HCT116 (cell line): Measurements from ENCODE around the gene PKP2. TPM values are rescaled to one million over a fixed set of nuclear protein-coding genes. Genes with fewer than 3 reads are reported as not detected.

ENCODE experiments used
- ATAC-seq: fragments of 200-7000 bp; cut with Tn5 transposase; 2 replicates; pipeline ENCODE4 v1.9.1; 2020; ENCODE audit warnings: mild to moderate bottlenecking, moderate library complexity
- BruUV-seq: library from RNA; stranded (reverse); fragments of 400-500 nt; replicated peaks from 2 replicates; lab custom pipeline; 2021; lab: Mats Ljungman, UMichigan
- CTCF ChIA-PET: fragments of 300-600 bp; sonication (Branson Sonifier 250); formaldehyde crosslinking; loops from one replicate; lab custom pipeline; 2021; ENCODE audit warnings: antibody characterized with exemption; lab: Charles Lee
- POLR2A ChIA-PET: fragments of 300-600, 350-600 bp; sonication (Branson Sonifier 250); formaldehyde crosslinking; loops from one replicate; lab custom pipeline; 2021; ENCODE audit warnings: antibody characterized with exemption; lab: Charles Lee
- RAD21 ChIA-PET, 2 experiments: fragments of 300-600 bp; sonication (Branson Sonifier 250); formaldehyde crosslinking; loops; one replicate each; lab custom pipeline; 2023; ENCODE audit warnings: low total read pairs in 2 of 2; ENCODE audit not compliant: uncharacterized antibody in 2 of 2, unreplicated experiment in 2 of 2, low non-redundant PET in 1 of 2; lab: Charles Lee
- DNase-seq: peaks from one replicate; pipeline ENCODE4 v3.0.0-alpha.2; 2010; ENCODE audit warnings: low read depth, low spot score
- H2AFZ ChIP-seq: fragments of 200-600 bp; shearing (Covaris generic), sonication (generic); 2 replicates; pipeline ENCODE4 v1.6.1; 2017; ENCODE audit warnings: low read depth, mixed run types, mixed read lengths, antibody characterized with exemption, low read length; ENCODE audit not compliant: poor library complexity, severe bottlenecking
- H3K27ac ChIP-seq: 2 replicates; pipeline ENCODE4 v1.5.1; 2012; ENCODE audit warnings: low read depth, low read length
- H3K27me3 ChIP-seq: fragments of 200-600 bp; sonication (generic); 2 replicates; pipeline ENCODE4 v1.6.1; 2016; ENCODE audit warnings: mixed run types, low read length, mixed read lengths; ENCODE audit not compliant: insufficient read depth
- H3K36me3 ChIP-seq, 2 experiments: fragments of 200-500 bp in 1 of 2; fragments of 200-600 bp in 1 of 2; sonication (Bioruptor generic) in 1 of 2; sonication (generic) in 1 of 2; 2 replicates each; pipeline versions ENCODE4 v1.5.1 to v1.6.1; 2014 to 2016; ENCODE audit warnings: low read length in 2 of 2, inconsistent platforms in 1 of 2, mixed read lengths in 1 of 2, mixed run types in 1 of 2; ENCODE audit not compliant: insufficient read depth in 2 of 2, control insufficient read depth in 1 of 2
- H3K4me1 ChIP-seq, 2 experiments: fragments of 200-600 bp in 1 of 2; sonication (generic) in 1 of 2; 2 replicates each; pipeline versions ENCODE4 v1.5.1 to v1.6.1; 2012 to 2017; ENCODE audit warnings: low read length in 2 of 2, inconsistent platforms in 1 of 2, mild to moderate bottlenecking in 1 of 2, mixed read lengths in 1 of 2, mixed run types in 1 of 2, moderate library complexity in 1 of 2; ENCODE audit not compliant: insufficient read depth in 2 of 2, control insufficient read depth in 1 of 2
- H3K4me2 ChIP-seq: fragments of 200-600 bp; sonication (generic); 2 replicates; pipeline ENCODE4 v1.6.1; 2017; ENCODE audit warnings: mixed run types, low read length, mixed read lengths
- H3K4me3 ChIP-seq, 2 experiments: fragments of 200-600 bp in 1 of 2; sonication (generic) in 1 of 2; replicated peaks in 1 of 2; 2 replicates each; pipeline ENCODE4 v1.5.1; 2011 to 2016; ENCODE audit warnings: low read length in 2 of 2, control low read depth in 1 of 2, low read depth in 1 of 2, mild to moderate bottlenecking in 1 of 2, mixed read lengths in 1 of 2, mixed run types in 1 of 2
- H3K79me2 ChIP-seq: fragments of 200-600 bp; sonication (generic); 2 replicates; pipeline ENCODE4 v1.6.1; 2017; ENCODE audit warnings: mild to moderate bottlenecking, mixed run types, low read length, moderate library complexity, mixed read lengths; ENCODE audit not compliant: insufficient read depth
- H3K9ac ChIP-seq: fragments of 200-600 bp; sonication (generic); 2 replicates; pipeline ENCODE4 v1.6.1; 2016; ENCODE audit warnings: low read length, mixed read lengths
- H3K9me2 ChIP-seq: fragments of 200-600 bp; sonication (generic), shearing (Covaris generic); 2 replicates; pipeline ENCODE4 v1.6.1; 2017; ENCODE audit warnings: mixed run types, mild to moderate bottlenecking, moderate library complexity; ENCODE audit not compliant: insufficient read depth
- H3K9me3 ChIP-seq, 2 experiments: fragments of 200-500 bp in 1 of 2; fragments of 200-600 bp in 1 of 2; sonication (Bioruptor generic) in 1 of 2; sonication (generic) in 1 of 2; 2 replicates each; pipeline ENCODE4 v1.6.1; 2014 to 2017; ENCODE audit warnings: low read length in 2 of 2, mixed read lengths in 2 of 2, inconsistent platforms in 1 of 2, low read depth in 1 of 2, mild to moderate bottlenecking in 1 of 2, mixed run types in 1 of 2, moderate library complexity in 1 of 2; ENCODE audit not compliant: control insufficient read depth in 1 of 2, insufficient read depth in 1 of 2
- H4K20me1 ChIP-seq: fragments of 200-600 bp; sonication (generic), shearing (Covaris generic); 2 replicates; pipeline ENCODE4 v1.6.1; 2017; ENCODE audit warnings: mixed run types, mild to moderate bottlenecking, moderate library complexity; ENCODE audit not compliant: insufficient read depth
- CBX3 ChIP-seq: IDR thresholded peaks from 2 replicates; pipeline ENCODE4 v1.6.1; 2012; ENCODE audit warnings: low read depth
- EGR1 ChIP-seq: IDR thresholded peaks from 2 replicates; pipeline ENCODE4 v1.6.1; 2012; ENCODE audit warnings: low read depth
- EZH2 ChIP-seq: fragments of 200-600 bp; sonication (generic); IDR thresholded peaks from 2 replicates; pipeline ENCODE4 v1.6.1; 2017; ENCODE audit warnings: antibody characterized with exemption, mixed run types
- SP1 ChIP-seq: IDR thresholded peaks from 2 replicates; pipeline ENCODE4 v1.6.1; 2012; ENCODE audit warnings: low read depth
- SRF ChIP-seq: IDR thresholded peaks from 2 replicates; pipeline ENCODE4 v1.6.1; 2012; ENCODE audit warnings: low read depth
- intact Hi-C: fragments of 100-400 bp; cut with micrococcal nuclease; formaldehyde crosslinking; loops from 2 replicates; pipeline ENCODE4 v1.10.0; 2022
- total RNA-seq: library from RNA; stranded (reverse); gene quantifications from one replicate; pipeline ENCODE4 v1.2.1, GENCODE V29; 2021; ENCODE audit not compliant: unreplicated experiment
- TF ChIP-seq, protein P1 (sequence below): IDR thresholded peaks from 2 replicates; pipeline ENCODE4 v1.6.1; 2011; ENCODE audit warnings: mild to moderate bottlenecking, low read length, moderate library complexity; ENCODE audit not compliant: insufficient replicate concordance; ENCODE audit errors: extremely low read depth
- TF ChIP-seq, protein P2 (sequence below), 3 experiments: fragments of 200-600 bp in 1 of 3; sonication (generic) in 1 of 3; IDR thresholded peaks in 2 of 3; conservative IDR thresholded peaks in 1 of 3; 2 replicates each; pipeline ENCODE4 v1.5.1; 2012 to 2017; ENCODE audit warnings: low read depth in 2 of 3, low read length in 2 of 3, antibody characterized with exemption in 1 of 3, borderline replicate concordance in 1 of 3, control low read depth in 1 of 3, mild to moderate bottlenecking in 1 of 3, mixed read lengths in 1 of 3, mixed run types in 1 of 3, moderate library complexity in 1 of 3; ENCODE audit not compliant: insufficient read depth in 1 of 3
- TF ChIP-seq, protein P3 (sequence below): IDR thresholded peaks from 2 replicates; pipeline ENCODE4 v1.6.1; 2012

The PKP2 gene
- total RNA-seq, 1 experiment from 2014 or later, result 21.5 TPM

DNA sequence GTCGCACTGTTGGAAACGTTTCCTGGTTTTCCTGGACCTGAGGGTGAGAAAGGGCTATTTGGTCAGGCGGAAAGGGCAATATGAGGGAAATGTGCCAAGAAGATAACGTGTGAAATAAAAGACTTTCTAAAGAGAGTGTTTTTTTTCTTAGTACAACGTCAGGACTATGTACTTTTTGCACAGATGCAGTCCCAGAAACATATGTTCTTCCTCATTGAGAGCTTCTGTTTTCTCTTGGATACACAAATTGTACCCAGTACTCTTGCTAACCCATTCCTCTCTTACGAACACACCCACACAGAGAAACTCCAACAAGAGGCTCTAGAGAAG lies 669 bp upstream of the PKP2 start:
- no peak for DNase-seq
- RAD21 ChIA-PET, result no interaction called here
- peak overlapping the region; percentile 77 for H2AFZ ChIP-seq
- no peaks in the 10 kb centered on the region for H4K20me1 ChIP-seq
- TF ChIP-seq, protein P1, sequence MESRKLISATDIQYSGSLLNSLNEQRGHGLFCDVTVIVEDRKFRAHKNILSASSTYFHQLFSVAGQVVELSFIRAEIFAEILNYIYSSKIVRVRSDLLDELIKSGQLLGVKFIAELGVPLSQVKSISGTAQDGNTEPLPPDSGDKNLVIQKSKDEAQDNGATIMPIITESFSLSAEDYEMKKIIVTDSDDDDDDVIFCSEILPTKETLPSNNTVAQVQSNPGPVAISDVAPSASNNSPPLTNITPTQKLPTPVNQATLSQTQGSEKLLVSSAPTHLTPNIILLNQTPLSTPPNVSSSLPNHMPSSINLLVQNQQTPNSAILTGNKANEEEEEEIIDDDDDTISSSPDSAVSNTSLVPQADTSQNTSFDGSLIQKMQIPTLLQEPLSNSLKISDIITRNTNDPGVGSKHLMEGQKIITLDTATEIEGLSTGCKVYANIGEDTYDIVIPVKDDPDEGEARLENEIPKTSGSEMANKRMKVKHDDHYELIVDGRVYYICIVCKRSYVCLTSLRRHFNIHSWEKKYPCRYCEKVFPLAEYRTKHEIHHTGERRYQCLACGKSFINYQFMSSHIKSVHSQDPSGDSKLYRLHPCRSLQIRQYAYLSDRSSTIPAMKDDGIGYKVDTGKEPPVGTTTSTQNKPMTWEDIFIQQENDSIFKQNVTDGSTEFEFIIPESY, result no peak
- TF ChIP-seq EGR1 (no peak), SRF (no peak), SP1 (no peak), EZH2 (no peak), CBX3 (no peak)
- TF ChIP-seq, protein P2, sequence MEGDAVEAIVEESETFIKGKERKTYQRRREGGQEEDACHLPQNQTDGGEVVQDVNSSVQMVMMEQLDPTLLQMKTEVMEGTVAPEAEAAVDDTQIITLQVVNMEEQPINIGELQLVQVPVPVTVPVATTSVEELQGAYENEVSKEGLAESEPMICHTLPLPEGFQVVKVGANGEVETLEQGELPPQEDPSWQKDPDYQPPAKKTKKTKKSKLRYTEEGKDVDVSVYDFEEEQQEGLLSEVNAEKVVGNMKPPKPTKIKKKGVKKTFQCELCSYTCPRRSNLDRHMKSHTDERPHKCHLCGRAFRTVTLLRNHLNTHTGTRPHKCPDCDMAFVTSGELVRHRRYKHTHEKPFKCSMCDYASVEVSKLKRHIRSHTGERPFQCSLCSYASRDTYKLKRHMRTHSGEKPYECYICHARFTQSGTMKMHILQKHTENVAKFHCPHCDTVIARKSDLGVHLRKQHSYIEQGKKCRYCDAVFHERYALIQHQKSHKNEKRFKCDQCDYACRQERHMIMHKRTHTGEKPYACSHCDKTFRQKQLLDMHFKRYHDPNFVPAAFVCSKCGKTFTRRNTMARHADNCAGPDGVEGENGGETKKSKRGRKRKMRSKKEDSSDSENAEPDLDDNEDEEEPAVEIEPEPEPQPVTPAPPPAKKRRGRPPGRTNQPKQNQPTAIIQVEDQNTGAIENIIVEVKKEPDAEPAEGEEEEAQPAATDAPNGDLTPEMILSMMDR (IDR thresholded peaks at IDR 0.05 in 2 of 3, conservative IDR thresholded peaks at IDR 0.05 in 1 of 3; ENCODE audit: borderline replicate concordance in 1 of 3, insufficient read depth in 1 of 3, low read depth in 2 of 3, low read length in 2 of 3), result no peak
- TF ChIP-seq, protein P3, sequence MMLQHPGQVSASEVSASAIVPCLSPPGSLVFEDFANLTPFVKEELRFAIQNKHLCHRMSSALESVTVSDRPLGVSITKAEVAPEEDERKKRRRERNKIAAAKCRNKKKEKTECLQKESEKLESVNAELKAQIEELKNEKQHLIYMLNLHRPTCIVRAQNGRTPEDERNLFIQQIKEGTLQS, result no peak
- TF ChIP-seq, all 23 proteins: peak for 0
- H3K9me2 ChIP-seq, result no peaks in the 10 kb centered on the region
- CTCF ChIA-PET, result interaction anchor here (0.7 to 1.6 kb wide), 4 partner anchors 9 to 142 kb away, joined by 3 to 10 read pairs (median 3); partner anchors contain the start of gene YARS2
- no peaks in the 10 kb centered on the region for H3K27me3 ChIP-seq
- intact Hi-C loops, result no loop called here
- peaks cover 38 to 49% of the 10 kb centered on the region in 2 experiments for H3K4me1 ChIP-seq
- no peaks in the 10 kb centered on the region for H3K36me3 ChIP-seq
- POLR2A ChIA-PET, result interaction anchor here (1.0 kb wide), 2 partner anchors 9 to 141 kb away, joined by 4 to 5 read pairs; partner anchors contain the start of gene YARS2
- peak overlapping the region; percentile 74 for H3K9ac ChIP-seq
- no peaks in the 10 kb centered on the region for H3K9me3 ChIP-seq
- peak overlapping the region; percentile 57 for H3K27ac ChIP-seq
- peak overlapping the region; percentile 49 to 68 for H3K4me3 ChIP-seq
- H3K4me2 ChIP-seq, result peak overlapping the region; percentile 83
- ATAC-seq, result no peak
- H3K79me2 ChIP-seq, result peaks cover 28% of the 10 kb centered on the region; the same call in 1 of the 2 replicates
- TSS peak; percentile 88 for BruUV-seq
